Measurements from ENCODE around the gene PLAC8L1. TPM values are rescaled to one million over a fixed set of nuclear protein-coding genes. Genes with fewer than 3 reads are reported as not detected.

PLAC8L1 gene
- total and polyA plus RNA-seq, 2 of the 13 experiments (the other 11 are each of a cell fraction or from before 2014, with no cell fraction given) = 0.44 TPM; not detected in 1

DNA sequence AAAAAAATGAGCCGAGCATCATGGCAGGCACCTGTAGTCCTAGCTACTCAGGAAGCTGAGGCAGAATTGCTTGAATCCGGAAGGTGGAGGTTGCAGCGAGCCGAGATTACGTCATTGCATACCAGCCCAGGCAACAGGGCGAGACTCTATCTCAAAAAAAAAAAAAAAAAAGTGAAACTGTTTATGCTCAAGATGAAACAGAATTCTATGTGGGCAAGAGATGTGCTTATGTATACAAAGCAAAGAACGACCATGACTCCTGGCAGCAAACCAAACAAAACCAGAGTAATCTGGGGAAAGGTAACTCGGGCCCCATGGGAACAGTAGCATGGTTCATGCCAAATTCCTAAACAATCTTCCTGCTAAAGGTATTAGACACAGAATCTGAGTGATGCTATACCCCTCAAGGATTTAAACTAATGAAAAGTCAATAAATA is 32.6 kb upstream of the PLAC8L1 start (continued):
- no peak for TF ChIP-seq BRCA1 (CRISPR knock-in tag; IDR thresholded peaks at IDR 0.05)
- TF ChIP-seq ZNF850 (CRISPR knock-in tag; conservative IDR thresholded peaks at IDR 0.05) = no peak
- no peak for TF ChIP-seq ETV6 (CRISPR knock-in tag; conservative IDR thresholded peaks at IDR 0.05)
- peak; percentile 45; the same call in 1 of the 2 replicates for TF ChIP-seq TBX2 (CRISPR knock-in tag; IDR thresholded peaks at IDR 0.05; ENCODE audit: borderline replicate concordance)
- TF ChIP-seq CEBPG (CRISPR knock-in tag; IDR thresholded peaks at IDR 0.05) = peak; percentile 95
- no peak for TF ChIP-seq ZNF225 (CRISPR knock-in tag; IDR thresholded peaks at IDR 0.05)
- TF ChIP-seq, protein P1, sequence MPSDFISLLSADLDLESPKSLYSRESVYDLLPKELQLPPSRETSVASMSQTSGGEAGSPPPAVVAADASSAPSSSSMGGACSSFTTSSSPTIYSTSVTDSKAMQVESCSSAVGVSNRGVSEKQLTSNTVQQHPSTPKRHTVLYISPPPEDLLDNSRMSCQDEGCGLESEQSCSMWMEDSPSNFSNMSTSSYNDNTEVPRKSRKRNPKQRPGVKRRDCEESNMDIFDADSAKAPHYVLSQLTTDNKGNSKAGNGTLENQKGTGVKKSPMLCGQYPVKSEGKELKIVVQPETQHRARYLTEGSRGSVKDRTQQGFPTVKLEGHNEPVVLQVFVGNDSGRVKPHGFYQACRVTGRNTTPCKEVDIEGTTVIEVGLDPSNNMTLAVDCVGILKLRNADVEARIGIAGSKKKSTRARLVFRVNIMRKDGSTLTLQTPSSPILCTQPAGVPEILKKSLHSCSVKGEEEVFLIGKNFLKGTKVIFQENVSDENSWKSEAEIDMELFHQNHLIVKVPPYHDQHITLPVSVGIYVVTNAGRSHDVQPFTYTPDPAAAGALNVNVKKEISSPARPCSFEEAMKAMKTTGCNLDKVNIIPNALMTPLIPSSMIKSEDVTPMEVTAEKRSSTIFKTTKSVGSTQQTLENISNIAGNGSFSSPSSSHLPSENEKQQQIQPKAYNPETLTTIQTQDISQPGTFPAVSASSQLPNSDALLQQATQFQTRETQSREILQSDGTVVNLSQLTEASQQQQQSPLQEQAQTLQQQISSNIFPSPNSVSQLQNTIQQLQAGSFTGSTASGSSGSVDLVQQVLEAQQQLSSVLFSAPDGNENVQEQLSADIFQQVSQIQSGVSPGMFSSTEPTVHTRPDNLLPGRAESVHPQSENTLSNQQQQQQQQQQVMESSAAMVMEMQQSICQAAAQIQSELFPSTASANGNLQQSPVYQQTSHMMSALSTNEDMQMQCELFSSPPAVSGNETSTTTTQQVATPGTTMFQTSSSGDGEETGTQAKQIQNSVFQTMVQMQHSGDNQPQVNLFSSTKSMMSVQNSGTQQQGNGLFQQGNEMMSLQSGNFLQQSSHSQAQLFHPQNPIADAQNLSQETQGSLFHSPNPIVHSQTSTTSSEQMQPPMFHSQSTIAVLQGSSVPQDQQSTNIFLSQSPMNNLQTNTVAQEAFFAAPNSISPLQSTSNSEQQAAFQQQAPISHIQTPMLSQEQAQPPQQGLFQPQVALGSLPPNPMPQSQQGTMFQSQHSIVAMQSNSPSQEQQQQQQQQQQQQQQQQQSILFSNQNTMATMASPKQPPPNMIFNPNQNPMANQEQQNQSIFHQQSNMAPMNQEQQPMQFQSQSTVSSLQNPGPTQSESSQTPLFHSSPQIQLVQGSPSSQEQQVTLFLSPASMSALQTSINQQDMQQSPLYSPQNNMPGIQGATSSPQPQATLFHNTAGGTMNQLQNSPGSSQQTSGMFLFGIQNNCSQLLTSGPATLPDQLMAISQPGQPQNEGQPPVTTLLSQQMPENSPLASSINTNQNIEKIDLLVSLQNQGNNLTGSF (CRISPR knock-in tag; IDR thresholded peaks at IDR 0.05) = no peak
- TF ChIP-seq, protein P2, sequence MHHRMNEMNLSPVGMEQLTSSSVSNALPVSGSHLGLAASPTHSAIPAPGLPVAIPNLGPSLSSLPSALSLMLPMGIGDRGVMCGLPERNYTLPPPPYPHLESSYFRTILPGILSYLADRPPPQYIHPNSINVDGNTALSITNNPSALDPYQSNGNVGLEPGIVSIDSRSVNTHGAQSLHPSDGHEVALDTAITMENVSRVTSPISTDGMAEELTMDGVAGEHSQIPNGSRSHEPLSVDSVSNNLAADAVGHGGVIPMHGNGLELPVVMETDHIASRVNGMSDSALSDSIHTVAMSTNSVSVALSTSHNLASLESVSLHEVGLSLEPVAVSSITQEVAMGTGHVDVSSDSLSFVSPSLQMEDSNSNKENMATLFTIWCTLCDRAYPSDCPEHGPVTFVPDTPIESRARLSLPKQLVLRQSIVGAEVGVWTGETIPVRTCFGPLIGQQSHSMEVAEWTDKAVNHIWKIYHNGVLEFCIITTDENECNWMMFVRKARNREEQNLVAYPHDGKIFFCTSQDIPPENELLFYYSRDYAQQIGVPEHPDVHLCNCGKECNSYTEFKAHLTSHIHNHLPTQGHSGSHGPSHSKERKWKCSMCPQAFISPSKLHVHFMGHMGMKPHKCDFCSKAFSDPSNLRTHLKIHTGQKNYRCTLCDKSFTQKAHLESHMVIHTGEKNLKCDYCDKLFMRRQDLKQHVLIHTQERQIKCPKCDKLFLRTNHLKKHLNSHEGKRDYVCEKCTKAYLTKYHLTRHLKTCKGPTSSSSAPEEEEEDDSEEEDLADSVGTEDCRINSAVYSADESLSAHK (CRISPR knock-in tag; IDR thresholded peaks at IDR 0.05; ENCODE audit: borderline replicate concordance) = no peak
- TF ChIP-seq, protein P3, sequence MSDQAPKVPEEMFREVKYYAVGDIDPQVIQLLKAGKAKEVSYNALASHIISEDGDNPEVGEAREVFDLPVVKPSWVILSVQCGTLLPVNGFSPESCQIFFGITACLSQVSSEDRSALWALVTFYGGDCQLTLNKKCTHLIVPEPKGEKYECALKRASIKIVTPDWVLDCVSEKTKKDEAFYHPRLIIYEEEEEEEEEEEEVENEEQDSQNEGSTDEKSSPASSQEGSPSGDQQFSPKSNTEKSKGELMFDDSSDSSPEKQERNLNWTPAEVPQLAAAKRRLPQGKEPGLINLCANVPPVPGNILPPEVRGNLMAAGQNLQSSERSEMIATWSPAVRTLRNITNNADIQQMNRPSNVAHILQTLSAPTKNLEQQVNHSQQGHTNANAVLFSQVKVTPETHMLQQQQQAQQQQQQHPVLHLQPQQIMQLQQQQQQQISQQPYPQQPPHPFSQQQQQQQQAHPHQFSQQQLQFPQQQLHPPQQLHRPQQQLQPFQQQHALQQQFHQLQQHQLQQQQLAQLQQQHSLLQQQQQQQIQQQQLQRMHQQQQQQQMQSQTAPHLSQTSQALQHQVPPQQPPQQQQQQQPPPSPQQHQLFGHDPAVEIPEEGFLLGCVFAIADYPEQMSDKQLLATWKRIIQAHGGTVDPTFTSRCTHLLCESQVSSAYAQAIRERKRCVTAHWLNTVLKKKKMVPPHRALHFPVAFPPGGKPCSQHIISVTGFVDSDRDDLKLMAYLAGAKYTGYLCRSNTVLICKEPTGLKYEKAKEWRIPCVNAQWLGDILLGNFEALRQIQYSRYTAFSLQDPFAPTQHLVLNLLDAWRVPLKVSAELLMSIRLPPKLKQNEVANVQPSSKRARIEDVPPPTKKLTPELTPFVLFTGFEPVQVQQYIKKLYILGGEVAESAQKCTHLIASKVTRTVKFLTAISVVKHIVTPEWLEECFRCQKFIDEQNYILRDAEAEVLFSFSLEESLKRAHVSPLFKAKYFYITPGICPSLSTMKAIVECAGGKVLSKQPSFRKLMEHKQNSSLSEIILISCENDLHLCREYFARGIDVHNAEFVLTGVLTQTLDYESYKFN (CRISPR knock-in tag; conservative IDR thresholded peaks at IDR 0.05) = peak; percentile 91
- TF ChIP-seq HNF4A (CRISPR knock-in tag; IDR thresholded peaks at IDR 0.05) = peak; percentile 19; the same call in 1 of the 2 replicates
- 0 out of 2 replicates have a peak, but pooled peaks have one; percentile 66 for TF ChIP-seq WIZ (CRISPR knock-in tag; IDR thresholded peaks at IDR 0.05)
- 0 out of 2 replicates have a peak, but pooled peaks have one; percentile 21 for TF ChIP-seq SPEN (CRISPR knock-in tag; IDR thresholded peaks at IDR 0.05; ENCODE audit: low read depth)
- peak; percentile 95 for TF ChIP-seq ATF7 (IDR thresholded peaks at IDR 0.05)
- TF ChIP-seq ATF7 (CRISPR knock-in tag; IDR thresholded peaks at IDR 0.05) = peak; percentile 92
- TF ChIP-seq ZNF883 (CRISPR knock-in tag; IDR thresholded peaks at IDR 0.05; ENCODE audit: not compliant biosample characterization) = no peak
- peak; percentile 54; the same call in 1 of the 2 replicates for TF ChIP-seq HOXA3 (CRISPR knock-in tag; IDR thresholded peaks at IDR 0.05)
- TF ChIP-seq ZNF501 (CRISPR knock-in tag; IDR thresholded peaks at IDR 0.05) = peak; percentile 57; the same call in 1 of the 2 replicates
- 0 out of 2 replicates have a peak, but pooled peaks have one; percentile 17 for TF ChIP-seq KDM6A (CRISPR knock-in tag; IDR thresholded peaks at IDR 0.05; ENCODE audit: low read depth)
- TF ChIP-seq, protein P4, sequence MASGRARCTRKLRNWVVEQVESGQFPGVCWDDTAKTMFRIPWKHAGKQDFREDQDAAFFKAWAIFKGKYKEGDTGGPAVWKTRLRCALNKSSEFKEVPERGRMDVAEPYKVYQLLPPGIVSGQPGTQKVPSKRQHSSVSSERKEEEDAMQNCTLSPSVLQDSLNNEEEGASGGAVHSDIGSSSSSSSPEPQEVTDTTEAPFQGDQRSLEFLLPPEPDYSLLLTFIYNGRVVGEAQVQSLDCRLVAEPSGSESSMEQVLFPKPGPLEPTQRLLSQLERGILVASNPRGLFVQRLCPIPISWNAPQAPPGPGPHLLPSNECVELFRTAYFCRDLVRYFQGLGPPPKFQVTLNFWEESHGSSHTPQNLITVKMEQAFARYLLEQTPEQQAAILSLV (CRISPR knock-in tag; IDR thresholded peaks at IDR 0.05; ENCODE audit: borderline replicate concordance) = peak; percentile 53; the same call in 1 of the 2 replicates
